Measurements from ENCODE around the gene OLFM1.

DNA sequence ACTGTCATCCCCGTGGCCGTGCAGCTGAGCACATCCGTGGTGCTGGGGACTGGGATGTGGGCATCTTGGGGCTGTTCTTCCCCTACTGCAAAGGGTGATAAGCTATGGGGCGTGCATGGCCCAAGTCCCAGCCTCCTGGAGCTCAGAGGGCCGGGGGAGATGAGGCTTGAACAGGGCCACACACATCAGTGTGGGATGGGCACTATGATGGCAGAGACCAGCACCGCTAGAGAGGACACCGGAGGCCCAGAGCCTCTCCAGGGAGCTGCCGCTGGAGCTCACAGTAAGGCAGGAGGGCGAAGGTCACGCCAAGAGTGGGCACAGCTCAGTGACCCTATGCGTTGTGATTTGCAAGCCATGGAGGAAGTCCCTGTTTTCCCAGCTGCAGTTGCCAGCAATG, 63.5 kb downstream of the OLFM1 start:
- TF ChIP-seq CTCF (IDR thresholded peaks at IDR 0.05) (no peak), POLR2A (IDR thresholded peaks at IDR 0.05) (no peak)

Measured in uterus (tissue), 2 donors.